Activated CD4-positive, CD25-positive, alpha-beta regulatory T cell treated with anti-CD3 and anti-CD28 coated beads, Interleukin-2, amount 50 U/mL, for 72 hours (primary cell): ENCODE data around the gene SLC12A5.

ENCODE experiments used
- DNase-seq: peaks from one replicate; pipeline ENCODE4 v3.0.0; 2021

Gene SLC12A5

GRCh38 chr20:46006964-46007363 is 22.1 kb upstream of the SLC12A5 start:
- DNase-seq = no peak

GRCh38 chr20:46007671-46008070 is 21.3 kb upstream of the SLC12A5 start:
- no peak for DNase-seq

- no peak for DNase-seq
Observed at GRCh38 chr20:46009816-46010215, 19.2 kb upstream of the SLC12A5 start.

GRCh38 chr20:46010491-46011391 is 18.3 kb upstream of the SLC12A5 start:
- peak; percentile 53 for DNase-seq

GRCh38 chr20:46011631-46012482 is 17.2 kb upstream of the SLC12A5 start:
- peak; percentile 61 for DNase-seq

- DNase-seq = no peak
Observed at GRCh38 chr20:46012921-46013320, 16.1 kb upstream of the SLC12A5 start.

- DNase-seq = no peak
Observed at GRCh38 chr20:46013322-46013828, 15.6 kb upstream of the SLC12A5 start.

- DNase-seq = peak; percentile 76
Observed at GRCh38 chr20:46013829-46014516, 15.0 kb upstream of the SLC12A5 start.

- no peak for DNase-seq
Observed at GRCh38 chr20:46014517-46015396, 14.3 kb upstream of the SLC12A5 start.

- no peak for DNase-seq
Observed at GRCh38 chr20:46017272-46017671, 11.7 kb upstream of the SLC12A5 start.

GRCh38 chr20:46018112-46018511 is 10.9 kb upstream of the SLC12A5 start:
- no peak for DNase-seq

- no peak for DNase-seq
Observed at GRCh38 chr20:46018611-46019010, 10.4 kb upstream of the SLC12A5 start.

GRCh38 chr20:46020555-46020954 is 8.5 kb upstream of the SLC12A5 start:
- no peak for DNase-seq

- peak; percentile 64 for DNase-seq
Observed at GRCh38 chr20:46021361-46022359, 7.4 kb upstream of the SLC12A5 start.

GRCh38 chr20:46022411-46023147 is 6.4 kb upstream of the SLC12A5 start:
- peak; percentile 86 for DNase-seq

GRCh38 chr20:46023148-46023484 is 5.9 kb upstream of the SLC12A5 start:
- no peak for DNase-seq

- no peak for DNase-seq
Observed at GRCh38 chr20:46023999-46024398, 5.0 kb upstream of the SLC12A5 start.

GRCh38 chr20:46025376-46025783 is 3.6 kb upstream of the SLC12A5 start:
- no peak for DNase-seq

GRCh38 chr20:46027245-46027853 is 1.7 kb upstream of the SLC12A5 start:
- DNase-seq = no peak

GRCh38 chr20:46028110-46028509 is 905 bp upstream of the SLC12A5 start:
- DNase-seq = no peak
